Measurements from ENCODE around the gene SMG9.

GRCh38 chr19:43748205-43748594 is 6.6 kb downstream of the SMG9 start:
- no peak for TF ChIP-seq CTCF (IDR thresholded peaks at IDR 0.05; ENCODE audit: low read depth, low read length)
- TF ChIP-seq POLR2A (IDR thresholded peaks at IDR 0.05; ENCODE audit: extremely low read depth, insufficient read length) = no peak
- no peak for TF ChIP-seq MYC (IDR thresholded peaks at IDR 0.05; ENCODE audit: low read depth, low read length)
- no peak for TF ChIP-seq MAX (IDR thresholded peaks at IDR 0.05; ENCODE audit: low read depth, low read length)

Measured in NB4 (cell line).